ENCODE data around the gene ASIC4.
A peak's percentile ranks its signal among the peaks of the same experiment; 100 is the strongest.

The ASIC4 gene

GRCh38 chr2:219497495-219498279 is 16.6 kb upstream of the ASIC4 start:
- peak; percentile 85 for DNase-seq (ENCODE audit: low spot score)
- in situ Hi-C loops (cut with MboI; ENCODE audit: low sequenced_read_pairs, unreplicated experiment), result no loop called here
- no peak for TF ChIP-seq CTCF (IDR thresholded peaks at IDR 0.05; ENCODE audit: borderline replicate concordance, control extremely low read depth, extremely low read depth, insufficient read depth, missing control alignments)

- no peak for TF ChIP-seq CTCF (IDR thresholded peaks at IDR 0.05; ENCODE audit: borderline replicate concordance, control extremely low read depth, extremely low read depth, insufficient read depth, missing control alignments)
- in situ Hi-C loops (cut with MboI; ENCODE audit: low sequenced_read_pairs, unreplicated experiment), result no loop called here
- peak; percentile 98 for DNase-seq (ENCODE audit: low spot score)
Observed at GRCh38 chr2:219498280-219499057, 15.8 kb upstream of the ASIC4 start, which contains the start of gene GMPPA. Gene GMPPA (plus strand): TSS chr2:219498891. CDS start chr2:219499976, 1,085 bp downstream.

GRCh38 chr2:219499058-219499307 is 15.3 kb upstream of the ASIC4 start:
- no peak for DNase-seq (ENCODE audit: low spot score)
- in situ Hi-C loops (cut with MboI; ENCODE audit: low sequenced_read_pairs, unreplicated experiment), result no loop called here
- no peak for TF ChIP-seq CTCF (IDR thresholded peaks at IDR 0.05; ENCODE audit: borderline replicate concordance, control extremely low read depth, extremely low read depth, insufficient read depth, missing control alignments)

GRCh38 chr2:219499555-219499954 is 14.7 kb upstream of the ASIC4 start:
- in situ Hi-C loops (cut with MboI; ENCODE audit: low sequenced_read_pairs, unreplicated experiment), result no loop called here
- DNase-seq (ENCODE audit: low spot score), result no peak
- TF ChIP-seq CTCF (IDR thresholded peaks at IDR 0.05; ENCODE audit: borderline replicate concordance, control extremely low read depth, extremely low read depth, insufficient read depth, missing control alignments), result no peak

GRCh38 chr2:219500135-219500534 is 14.1 kb upstream of the ASIC4 start:
- DNase-seq (ENCODE audit: low spot score), result no peak
- in situ Hi-C loops (cut with MboI; ENCODE audit: low sequenced_read_pairs, unreplicated experiment), result no loop called here

GRCh38 chr2:219501849-219502248 is 12.4 kb upstream of the ASIC4 start:
- in situ Hi-C loops (cut with MboI; ENCODE audit: low sequenced_read_pairs, unreplicated experiment), result no loop called here
- DNase-seq (ENCODE audit: low spot score), result no peak
- TF ChIP-seq CTCF (IDR thresholded peaks at IDR 0.05; ENCODE audit: borderline replicate concordance, control extremely low read depth, extremely low read depth, insufficient read depth, missing control alignments), result no peak

More at GRCh38 chr2:219500135-219500534, 14.1 kb upstream of the ASIC4 start:
- no peak for TF ChIP-seq CTCF (IDR thresholded peaks at IDR 0.05; ENCODE audit: borderline replicate concordance, control extremely low read depth, extremely low read depth, insufficient read depth, missing control alignments)
